Tibial artery (tissue), 4 donors: ENCODE results near the gene TULP4.

Experiments used
- DNase-seq, 2 donors: peaks; one replicate each; pipeline ENCODE4 v3.0.0-alpha.2; 2019
- H3K27ac ChIP-seq, 2 donors: fragments of 200-600 bp; sonication (generic) in 1 of 2; 1 replicate in 1 of 2; 2 replicates in 1 of 2; pipeline ENCODE4 v1.5.1; 2018 to 2019; ENCODE audit warnings: mild to moderate bottlenecking in 1 of 2
- H3K27me3 ChIP-seq, 2 donors: fragments of 200-600 bp; sonication (generic) in 1 of 2; one replicate each; pipeline versions ENCODE4 v1.5.1 to v1.6.0; 2016 to 2019
- H3K36me3 ChIP-seq, 3 donors: fragments of 200-600 bp; sonication (generic) in 2 of 3; one replicate each; pipeline ENCODE4 v1.5.1; 2016 to 2019; ENCODE audit warnings: mild to moderate bottlenecking in 2 of 3
- H3K4me1 ChIP-seq, 4 donors: fragments of 200-600 bp; sonication (generic) in 2 of 4; 1 replicate in 3 of 4; 2 replicates in 1 of 4; pipeline ENCODE4 v1.5.1; 2016 to 2019
- H3K4me3 ChIP-seq, 2 donors: fragments of 200-600 bp; sonication (generic) in 1 of 2; 1 replicate in 1 of 2; 2 replicates in 1 of 2; pipeline ENCODE4 v1.5.1; 2018 to 2019; ENCODE audit warnings: mild to moderate bottlenecking in 2 of 2
- H3K9me3 ChIP-seq, 3 donors: fragments of 200-600 bp; sonication (generic) in 1 of 3; one replicate each; pipeline ENCODE4 v1.5.1; 2016 to 2019
- intact Hi-C: fragments of 100-400 bp; cut with DNase I; formaldehyde crosslinking; loops from one replicate; pipeline ENCODE4 v1.15.0; 2023; ENCODE audit warnings: low total_unique reads
- TF ChIP-seq, protein P1 (sequence below), 2 experiments: fragments of 200-600 bp in 1 of 2; fragments of 450-650 bp in 1 of 2; IDR thresholded peaks; one replicate each; pipeline ENCODE4 v1.5.1; 2017 to 2019; ENCODE audit warnings: antibody characterized with exemption in 2 of 2, mild to moderate bottlenecking in 1 of 2, moderate library complexity in 1 of 2

Gene TULP4

DNA sequence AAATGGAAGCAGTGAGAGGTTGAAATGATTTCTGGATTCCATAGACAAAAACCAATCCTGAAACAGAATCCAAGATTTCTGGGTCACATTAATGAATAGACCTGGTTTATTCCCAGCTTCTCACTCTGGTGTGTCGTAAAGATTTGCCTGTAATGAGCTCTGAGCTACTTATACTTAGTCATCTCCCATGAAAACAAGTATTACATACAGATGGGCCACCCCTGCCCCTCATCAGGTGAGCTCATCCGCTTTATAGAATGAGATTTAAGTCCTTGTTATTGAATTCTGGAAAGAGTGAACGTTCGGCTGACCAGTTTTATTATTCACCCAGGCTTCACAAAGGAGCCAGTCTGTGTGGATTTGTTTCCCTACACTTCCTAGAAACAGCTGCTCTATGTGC, 200.5 kb downstream of the TULP4 start:
- Histone ChIP-seq H3K36me3 (no peaks in the 10 kb centered on the region), H3K9me3 (no peaks in the 10 kb centered on the region), H3K27me3 (peaks cover 0 to 25% of the 10 kb centered on the region in 2 donors), H3K4me1 (peaks cover 0 to 2% (median 0%) of the 10 kb centered on the region in 4 donors), H3K27ac (no peak overlapping the region), H3K4me3 (no peak overlapping the region)
- TF ChIP-seq, protein P1, sequence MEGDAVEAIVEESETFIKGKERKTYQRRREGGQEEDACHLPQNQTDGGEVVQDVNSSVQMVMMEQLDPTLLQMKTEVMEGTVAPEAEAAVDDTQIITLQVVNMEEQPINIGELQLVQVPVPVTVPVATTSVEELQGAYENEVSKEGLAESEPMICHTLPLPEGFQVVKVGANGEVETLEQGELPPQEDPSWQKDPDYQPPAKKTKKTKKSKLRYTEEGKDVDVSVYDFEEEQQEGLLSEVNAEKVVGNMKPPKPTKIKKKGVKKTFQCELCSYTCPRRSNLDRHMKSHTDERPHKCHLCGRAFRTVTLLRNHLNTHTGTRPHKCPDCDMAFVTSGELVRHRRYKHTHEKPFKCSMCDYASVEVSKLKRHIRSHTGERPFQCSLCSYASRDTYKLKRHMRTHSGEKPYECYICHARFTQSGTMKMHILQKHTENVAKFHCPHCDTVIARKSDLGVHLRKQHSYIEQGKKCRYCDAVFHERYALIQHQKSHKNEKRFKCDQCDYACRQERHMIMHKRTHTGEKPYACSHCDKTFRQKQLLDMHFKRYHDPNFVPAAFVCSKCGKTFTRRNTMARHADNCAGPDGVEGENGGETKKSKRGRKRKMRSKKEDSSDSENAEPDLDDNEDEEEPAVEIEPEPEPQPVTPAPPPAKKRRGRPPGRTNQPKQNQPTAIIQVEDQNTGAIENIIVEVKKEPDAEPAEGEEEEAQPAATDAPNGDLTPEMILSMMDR (IDR thresholded peaks at IDR 0.05): no peak
- DNase-seq: no peak
- intact Hi-C loops: no loop called here

DNA sequence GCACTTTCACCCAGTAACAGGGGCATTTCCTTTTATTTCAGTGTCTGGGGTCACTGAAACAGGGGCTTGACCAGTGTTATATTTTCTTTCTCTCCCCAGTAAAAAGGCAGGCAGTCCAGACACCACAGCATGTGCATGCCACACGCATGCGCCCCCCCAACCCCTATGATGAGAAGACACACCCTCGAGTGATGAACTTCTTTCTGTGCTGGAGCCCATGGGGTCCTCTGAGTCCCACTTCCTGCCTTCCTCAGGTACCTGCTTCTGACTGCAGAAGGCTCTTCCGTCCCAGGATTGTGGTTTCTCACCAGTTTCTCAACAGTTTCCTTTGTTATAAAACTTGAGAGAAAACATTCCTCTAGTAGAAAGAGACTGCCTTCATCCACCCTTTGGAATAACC, 201.9 kb downstream of the TULP4 start:
- intact Hi-C loops: no loop called here
- peaks cover 0 to 29% of the 10 kb centered on the region in 2 donors for H3K27me3 ChIP-seq
- no peaks in the 10 kb centered on the region for H3K9me3 ChIP-seq
- peaks cover 0 to 9% (median 0%) of the 10 kb centered on the region in 4 donors for H3K4me1 ChIP-seq
- H3K36me3 ChIP-seq: no peaks in the 10 kb centered on the region
- DNase-seq: no peak
- H3K4me3 ChIP-seq: no peak overlapping the region
- TF ChIP-seq, protein P1 (IDR thresholded peaks at IDR 0.05): no peak
- H3K27ac ChIP-seq: no peak overlapping the region

DNA sequence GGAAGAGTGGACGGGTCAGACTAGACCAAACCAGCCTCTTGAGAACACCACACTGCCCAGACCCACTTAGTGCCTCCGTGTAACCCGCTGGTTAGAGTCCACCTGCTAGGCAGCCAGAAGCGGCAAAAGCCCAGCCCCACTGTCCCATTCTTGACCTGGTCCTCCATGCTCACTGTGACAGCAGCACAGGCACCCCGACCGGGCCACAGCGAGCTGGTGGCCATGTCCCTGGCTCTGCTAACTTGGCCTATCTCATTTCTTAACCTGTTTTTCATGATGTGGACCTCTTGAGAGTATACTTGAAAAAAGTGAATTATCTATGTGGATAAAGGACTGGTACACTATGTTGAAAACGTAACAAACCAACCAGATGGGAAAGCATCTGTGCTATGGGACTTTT, 202.7 kb downstream of the TULP4 start:
- Histone ChIP-seq H3K4me1 (peaks cover 0 to 9% (median 0%) of the 10 kb centered on the region in 4 donors), H3K27ac (no peak overlapping the region), H3K4me3 (no peak overlapping the region), H3K27me3 (peaks cover 0 to 37% of the 10 kb centered on the region in 2 donors), H3K9me3 (no peaks in the 10 kb centered on the region), H3K36me3 (no peaks in the 10 kb centered on the region)
- intact Hi-C loops: no loop called here
- TF ChIP-seq, protein P1 (IDR thresholded peaks at IDR 0.05): no peak
- DNase-seq: no peak

DNA sequence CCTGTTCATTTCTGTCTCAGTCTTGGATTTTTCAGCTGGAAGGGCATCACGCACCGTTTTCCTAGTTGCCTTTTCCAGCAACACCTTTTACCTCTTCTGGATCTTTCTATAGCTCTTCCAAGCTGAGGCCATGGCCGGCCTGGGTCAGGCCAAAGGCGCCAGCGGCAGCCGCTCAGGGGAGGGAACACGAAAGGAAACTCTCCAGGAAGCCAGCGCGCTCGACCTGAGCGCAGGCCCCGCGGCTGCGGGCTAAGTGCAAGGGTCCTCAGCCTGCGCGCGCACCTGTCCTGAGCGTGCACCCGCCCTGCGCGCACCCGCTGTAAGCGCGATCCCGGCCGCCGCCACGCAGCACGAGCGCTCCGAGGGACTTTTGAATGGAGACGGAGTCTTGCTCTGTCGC, 203.8 kb downstream of the TULP4 start:
- Histone ChIP-seq H3K27me3 (peaks cover 0 to 39% of the 10 kb centered on the region in 2 donors), H3K9me3 (no peaks in the 10 kb centered on the region), H3K4me3 (no peak overlapping the region), H3K27ac (no peak overlapping the region), H3K36me3 (no peaks in the 10 kb centered on the region), H3K4me1 (peaks cover 0 to 9% (median 0%) of the 10 kb centered on the region in 4 donors)
- intact Hi-C loops: no loop called here
- TF ChIP-seq, protein P1 (IDR thresholded peaks at IDR 0.05): no peak
- DNase-seq: no peak

DNA sequence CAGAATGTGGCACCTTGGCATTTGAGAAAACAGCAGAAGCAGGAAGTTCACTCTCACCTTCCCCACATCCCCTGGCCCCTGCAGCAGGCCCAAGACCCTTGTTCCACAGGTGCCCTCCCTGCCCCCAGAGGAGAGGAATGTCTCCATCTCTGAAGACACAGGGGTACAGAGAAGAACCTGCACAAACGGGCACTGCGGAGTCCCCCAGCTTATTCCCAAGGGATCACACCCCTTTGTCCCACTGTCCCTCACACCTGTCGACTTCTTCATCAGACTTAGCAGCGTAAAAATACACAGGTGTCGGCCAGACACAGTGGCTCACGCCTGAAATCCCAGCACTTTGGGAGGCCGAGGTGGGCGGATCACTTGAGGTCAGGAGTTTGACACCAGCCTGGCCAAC, 204.8 kb downstream of the TULP4 start:
- no peak for DNase-seq
- intact Hi-C loops: no loop called here
- no peaks in the 10 kb centered on the region for H3K9me3 ChIP-seq
- H3K4me1 ChIP-seq: peaks cover 0 to 9% (median 0%) of the 10 kb centered on the region in 4 donors
- H3K27ac ChIP-seq: no peak overlapping the region
- H3K36me3 ChIP-seq: no peaks in the 10 kb centered on the region
- TF ChIP-seq, protein P1 (IDR thresholded peaks at IDR 0.05): no peak
- peaks cover 0 to 39% of the 10 kb centered on the region in 2 donors for H3K27me3 ChIP-seq
- no peak overlapping the region for H3K4me3 ChIP-seq

DNA sequence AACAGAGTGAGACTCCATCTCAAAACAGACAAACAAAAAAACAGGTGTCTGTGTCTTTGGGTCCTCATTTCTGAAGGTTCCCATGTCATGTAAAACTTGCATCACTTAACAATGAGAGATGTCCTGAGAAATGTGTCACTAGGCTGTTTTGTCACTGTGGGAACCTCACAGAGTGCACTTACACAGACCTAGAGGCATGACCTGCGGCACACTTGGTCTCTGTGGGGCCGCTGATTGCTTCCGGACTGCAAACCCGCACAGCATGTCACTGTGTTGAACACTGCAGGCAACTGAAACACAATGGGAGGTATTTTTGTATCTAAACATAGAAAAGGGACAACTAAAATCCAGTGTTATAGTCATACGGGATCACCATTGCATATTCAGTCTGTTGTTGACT, 205.3 kb downstream of the TULP4 start:
- no peaks in the 10 kb centered on the region for H3K9me3 ChIP-seq
- H3K27me3 ChIP-seq: peaks cover 0 to 39% of the 10 kb centered on the region in 2 donors
- TF ChIP-seq, protein P1 (IDR thresholded peaks at IDR 0.05): no peak
- intact Hi-C loops: no loop called here
- no peak overlapping the region for H3K27ac ChIP-seq
- peaks cover 0 to 9% (median 0%) of the 10 kb centered on the region in 4 donors for H3K4me1 ChIP-seq
- no peak for DNase-seq
- no peak overlapping the region for H3K4me3 ChIP-seq
- H3K36me3 ChIP-seq: no peaks in the 10 kb centered on the region
